Endothelial cell of umbilical vein (primary cell): Measurements from ENCODE around the gene GIN1. TPM values are rescaled to one million over a fixed set of nuclear protein-coding genes. Genes with fewer than 3 reads are reported as not detected.

Experiments used
- BruUV-seq: library from RNA; stranded (reverse); fragments of 400-500 nt; replicated peaks from 2 replicates; lab custom pipeline; 2021; lab: Mats Ljungman, UMichigan
- CTCF ChIA-PET: fragments of 300-600, 350-600 bp; sonication (Branson Sonifier 250); formaldehyde crosslinking; loops from one replicate; lab custom pipeline; 2021; ENCODE audit warnings: antibody characterized with exemption, inconsistent platforms; lab: Charles Lee
- POLR2A ChIA-PET: fragments of 300-600, 350-600 bp; sonication (Branson Sonifier 250); formaldehyde crosslinking; loops from one replicate; lab custom pipeline; 2021; ENCODE audit warnings: antibody characterized with exemption, inconsistent platforms; lab: Charles Lee
- DNase-seq: peaks from one replicate; pipeline ENCODE4 v3.0.0-alpha.2; 2011; ENCODE audit warnings: low read depth, low spot score
- FAIRE-seq: peaks from 2 replicates; lab custom pipeline; 2011; peaks lifted over from hg19 to GRCh38; lab: Jason Lieb, UNC
- H2AFZ ChIP-seq: 2 replicates; pipeline ENCODE4 v1.6.0; 2012; ENCODE audit warnings: low read depth, low read length, control low read depth, inconsistent platforms
- H3K27ac ChIP-seq: 2 replicates; pipeline ENCODE4 v1.5.1; 2011; ENCODE audit warnings: low read depth, mild to moderate bottlenecking, control low read depth, low read length, moderate library complexity; ENCODE audit not compliant: insufficient read depth
- H3K27me3 ChIP-seq, 2 experiments: 2 replicates each; pipeline versions ENCODE4 v1.6.0 to v1.6.1; 2011; ENCODE audit warnings: low read length in 2 of 2, mixed read lengths in 1 of 2; ENCODE audit not compliant: control insufficient read depth in 2 of 2, insufficient read depth in 2 of 2
- H3K36me3 ChIP-seq, 2 experiments: 2 replicates in 1 of 2; 3 replicates in 1 of 2; pipeline ENCODE4 v1.5.1; 2011; ENCODE audit warnings: low read length in 2 of 2, mild to moderate bottlenecking in 1 of 2, moderate library complexity in 1 of 2; ENCODE audit not compliant: control insufficient read depth in 2 of 2, insufficient read depth in 2 of 2; ENCODE audit errors: extremely low read depth in 1 of 2
- H3K4me1 ChIP-seq: 3 replicates; pipeline ENCODE4 v1.5.1; 2011; ENCODE audit warnings: mild to moderate bottlenecking, low read length; ENCODE audit not compliant: control insufficient read depth, insufficient read depth; ENCODE audit errors: extremely low read depth
- H3K4me2 ChIP-seq: 2 replicates; pipeline ENCODE4 v1.6.1; 2011; ENCODE audit warnings: low read length, control low read depth, mixed read lengths; ENCODE audit not compliant: insufficient read depth
- H3K4me3 ChIP-seq, 3 experiments: fragments of 200-600 bp in 1 of 3; sonication (generic), shearing (Covaris generic) in 1 of 3; replicated peaks in 1 of 3; 2 replicates each; pipeline ENCODE4 v1.5.1; 2011 to 2016; ENCODE audit warnings: control low read depth in 3 of 3, low read length in 3 of 3, mild to moderate bottlenecking in 2 of 3, inconsistent platforms in 1 of 3, low read depth in 1 of 3, moderate library complexity in 1 of 3; ENCODE audit not compliant: insufficient read depth in 1 of 3
- H3K79me2 ChIP-seq: 2 replicates; pipeline ENCODE4 v1.6.0; 2012; ENCODE audit warnings: low read length, inconsistent platforms; ENCODE audit not compliant: control insufficient read depth, insufficient read depth
- H3K9ac ChIP-seq: replicated peaks from 2 replicates; pipeline ENCODE3; 2011; ENCODE audit warnings: low read length, control low read depth; ENCODE audit not compliant: insufficient read depth; ENCODE audit errors: extremely low read depth
- H3K9me1 ChIP-seq: replicated peaks from 3 replicates; pipeline ENCODE4 v1.6.0; 2011; ENCODE audit warnings: mild to moderate bottlenecking, low read length; ENCODE audit not compliant: control insufficient read depth, insufficient read depth; ENCODE audit errors: extremely low read depth
- H3K9me3 ChIP-seq: replicated peaks from 2 replicates; pipeline ENCODE4 v1.5.1; 2012; ENCODE audit warnings: low read length, inconsistent platforms; ENCODE audit not compliant: control insufficient read depth, insufficient read depth
- H4K20me1 ChIP-seq: replicated peaks from 2 replicates; pipeline ENCODE3; 2011; ENCODE audit warnings: mild to moderate bottlenecking, low read length; ENCODE audit not compliant: control insufficient read depth, insufficient read depth; ENCODE audit errors: extremely low read depth
- CTCF ChIP-seq, 2 donors: IDR thresholded peaks; 1 replicate in 1 of 2; 2 replicates in 1 of 2; pipeline ENCODE4 v1.5.1; 2011; ENCODE audit warnings: low read length in 2 of 2, mild to moderate bottlenecking in 2 of 2, moderate library complexity in 2 of 2, control low read depth in 1 of 2, inconsistent platforms in 1 of 2, low read depth in 1 of 2; ENCODE audit not compliant: insufficient read depth in 1 of 2; ENCODE audit errors: extremely low read depth in 1 of 2
- FOS ChIP-seq: IDR thresholded peaks from 2 replicates; pipeline ENCODE4 v1.6.1; 2011; ENCODE audit warnings: mild to moderate bottlenecking, low read length, moderate library complexity, borderline replicate concordance; ENCODE audit not compliant: insufficient read depth
- GATA2 ChIP-seq: IDR thresholded peaks from 2 replicates; pipeline ENCODE4 v1.7.0; 2011; ENCODE audit warnings: low read depth, mild to moderate bottlenecking, moderate library complexity, mixed read lengths, low read length; ENCODE audit not compliant: insufficient read length, insufficient read depth
- JUN ChIP-seq: IDR thresholded peaks from 2 replicates; pipeline ENCODE4 v1.6.1; 2011; ENCODE audit warnings: borderline replicate concordance, low read depth; ENCODE audit not compliant: insufficient read length, insufficient read depth
- MAX ChIP-seq: IDR thresholded peaks from 2 replicates; pipeline ENCODE4 v1.6.1; 2011; ENCODE audit not compliant: insufficient read depth, insufficient read length
- MYC ChIP-seq: IDR thresholded peaks from one replicate; pipeline ENCODE4 v1.6.1; 2011; ENCODE audit warnings: mild to moderate bottlenecking, low read depth, low read length
- POLR2A ChIP-seq: IDR thresholded peaks from 2 replicates; pipeline ENCODE4 v1.6.1; 2012; ENCODE audit warnings: low read depth, mild to moderate bottlenecking, control low read depth, low read length
- dilution Hi-C: fragments of 300-500 bp; cut with MboI; formaldehyde crosslinking; loops from one replicate; pipeline ENCODE4 v1.15.0; 2019; ENCODE audit warnings: low sequenced_read_pairs; ENCODE audit not compliant: extremely low pct_ligation_motif_present
- intact Hi-C: fragments of 100-400 bp; cut with micrococcal nuclease; formaldehyde crosslinking; loops from one replicate; pipeline ENCODE4 v1.10.0; 2022
- polyA plus RNA-seq, 4 experiments: library from polyadenylated mRNA; depleted of rRNA in 3 of 4; stranded (reverse) in 3 of 4; unstranded in 1 of 4; fragments of >200 nt; gene quantifications; 2 replicates each; pipeline versions ENCODE4 v1.2.1 to v1.2.3, GENCODE V29; 2011 to 2012; ENCODE audit warnings: missing spikeins in 1 of 4
- total RNA-seq: library from RNA; stranded (reverse); gene quantifications from 2 replicates; pipeline ENCODE4 v1.2.3, GENCODE V29; 2021

Gene GIN1
- total and polyA plus RNA-seq, 2 donors (not counting 3 experiments of a cell fraction or from before 2014, with no cell fraction given), result 0.98 to 4.4 TPM

- no peak for TF ChIP-seq MAX
- no peak for TF ChIP-seq MYC
- TF ChIP-seq POLR2A, result no peak
- no peak for TF ChIP-seq JUN
- TF ChIP-seq GATA2, result no peak
- TF ChIP-seq FOS, result no peak
- TF ChIP-seq CTCF (IDR thresholded peaks at IDR 0.05; ENCODE audit: extremely low read depth in 1 of 2, insufficient read depth in 1 of 2, low read depth in 1 of 2, low read length in 2 of 2), result no peak
- FAIRE-seq, result no peak
- intact Hi-C loops, result no loop called here
Observed at GRCh38 chr5:103060424-103060954, 59.4 kb downstream of the GIN1 start.

More at GRCh38 chr5:103060424-103060954, 59.4 kb downstream of the GIN1 start:
- DNase-seq, result no peak
- dilution Hi-C loops, result no loop called here
- ChIA-PET CTCF (no interaction called here), POLR2A (no interaction called here)
- no peaks in the 10 kb centered on the region for H3K4me1 ChIP-seq
- H3K27ac ChIP-seq, result no peak overlapping the region
- H3K4me3 ChIP-seq, result no peak overlapping the region
- no peaks in the 10 kb centered on the region for H3K79me2 ChIP-seq
- no peaks in the 10 kb centered on the region for H3K27me3 ChIP-seq
- H2AFZ ChIP-seq, result no peak overlapping the region
- H3K4me2 ChIP-seq, result no peak overlapping the region
- BruUV-seq, result no TSS peak
- no peaks in the 10 kb centered on the region for H3K9me3 ChIP-seq
- no peak overlapping the region for H3K9ac ChIP-seq
- H4K20me1 ChIP-seq, result no peaks in the 10 kb centered on the region
- no peaks in the 10 kb centered on the region for H3K36me3 ChIP-seq
- no peaks in the 10 kb centered on the region for H3K9me1 ChIP-seq
